SK-N-SH (cell line): Measurements from ENCODE around the gene RHOT1. TPM values are rescaled to one million over a fixed set of nuclear protein-coding genes. Genes with fewer than 3 reads are reported as not detected.
"Not testable (repeated sequence)": the region's sequence is repeated elsewhere in the genome, so short reads cannot be mapped to it uniquely, and the experiment has no call there.

Source experiments
- CTCF ChIA-PET: fragments of 300-600, 350-600 bp; formaldehyde crosslinking; extraction: SDS; loops from one replicate; lab custom pipeline; 2021; lab: Yijun Ruan, JAX
- POLR2A ChIA-PET: fragments of 350-600 bp; sonication (Branson Sonifier 250); formaldehyde crosslinking; extraction: SDS; loops from one replicate; lab custom pipeline; 2020; ENCODE audit warnings: antibody characterized with exemption, inconsistent platforms; lab: Yijun Ruan, JAX
- DNase-seq: peaks from one replicate; pipeline ENCODE4 v3.0.0; 2012
- H2AFZ ChIP-seq: fragments of 200-600 bp; sonication (generic); 2 replicates; pipeline ENCODE4 v1.8.1; 2016; ENCODE audit warnings: antibody characterized with exemption, mild to moderate bottlenecking, low read depth
- H3F3A ChIP-seq: fragments of 200-600 bp; sonication (generic); replicated peaks from 2 replicates; pipeline ENCODE3; 2016; ENCODE audit warnings: antibody characterized with exemption, mild to moderate bottlenecking; ENCODE audit not compliant: insufficient read depth
- H3K27ac ChIP-seq, 2 experiments: fragments of 200-500 bp in 1 of 2; fragments of 200-600 bp in 1 of 2; sonication (Bioruptor generic) in 1 of 2; sonication (generic), shearing (Covaris generic) in 1 of 2; 2 replicates each; pipeline versions ENCODE4 v1.5.1 to v1.6.1; 2014 to 2016; ENCODE audit warnings: low read depth in 2 of 2, inconsistent platforms in 1 of 2, low read length in 1 of 2, mild to moderate bottlenecking in 1 of 2, mixed read lengths in 1 of 2
- H3K27me3 ChIP-seq: fragments of 200-600 bp; sonication (generic), shearing (Covaris generic); 2 replicates; pipeline ENCODE4 v1.6.1; 2016; ENCODE audit warnings: mixed run types; ENCODE audit not compliant: insufficient read depth
- H3K36me3 ChIP-seq, 2 experiments: fragments of 200-500 bp in 1 of 2; fragments of 200-600 bp in 1 of 2; sonication (Bioruptor generic) in 1 of 2; sonication (generic) in 1 of 2; replicated peaks in 1 of 2; 2 replicates each; pipeline versions ENCODE3 to v1.5.1; 2014 to 2016; ENCODE audit warnings: low read length in 1 of 2, mild to moderate bottlenecking in 1 of 2; ENCODE audit not compliant: insufficient read depth in 2 of 2, control insufficient read depth in 1 of 2
- H3K4me1 ChIP-seq, 2 experiments: fragments of 200-500 bp in 1 of 2; fragments of 200-600 bp in 1 of 2; sonication (Bioruptor generic) in 1 of 2; sonication (generic), shearing (Covaris generic) in 1 of 2; 2 replicates each; pipeline versions ENCODE4 v1.5.1 to v1.6.1; 2014 to 2016; ENCODE audit warnings: low read depth in 1 of 2, low read length in 1 of 2, mixed run types in 1 of 2; ENCODE audit not compliant: insufficient read depth in 2 of 2, control insufficient read depth in 1 of 2
- H3K4me2 ChIP-seq: fragments of 200-600 bp; sonication (generic), shearing (Covaris generic); 2 replicates; pipeline ENCODE4 v1.6.1; 2017; ENCODE audit warnings: mixed run types
- H3K4me3 ChIP-seq, 2 experiments: fragments of 200-500 bp in 1 of 2; fragments of 200-600 bp in 1 of 2; sonication (Bioruptor generic) in 1 of 2; sonication (generic), shearing (Covaris generic) in 1 of 2; 2 replicates each; pipeline versions ENCODE4 v1.5.1 to v1.8.1; 2014 to 2016; ENCODE audit warnings: low read depth in 2 of 2, inconsistent platforms in 1 of 2, low read length in 1 of 2, mild to moderate bottlenecking in 1 of 2, mixed read lengths in 1 of 2, moderate library complexity in 1 of 2
- H3K79me2 ChIP-seq: fragments of 200-600 bp; sonication (generic); 2 replicates; pipeline ENCODE4 v1.8.1; 2017; ENCODE audit warnings: mild to moderate bottlenecking; ENCODE audit not compliant: insufficient read depth
- H3K9ac ChIP-seq: fragments of 200-600 bp; sonication (generic); 2 replicates; pipeline ENCODE4 v1.6.1; 2017; ENCODE audit warnings: mixed run types
- H3K9me2 ChIP-seq: fragments of 200-600 bp; sonication (generic); 2 replicates; pipeline ENCODE4 v1.6.1; 2017; ENCODE audit warnings: mixed run types
- H3K9me3 ChIP-seq: fragments of 200-600 bp; sonication (generic); 2 replicates; pipeline ENCODE4 v1.6.1; 2017; ENCODE audit warnings: mixed run types, mild to moderate bottlenecking, moderate library complexity
- H4K20me1 ChIP-seq: fragments of 200-600 bp; sonication (generic); 2 replicates; pipeline ENCODE4 v1.6.1; 2017; ENCODE audit warnings: mild to moderate bottlenecking, mixed run types; ENCODE audit not compliant: insufficient read depth
- CTCF ChIP-seq: fragments of 200-600 bp; sonication (generic); IDR thresholded peaks from 2 replicates; pipeline ENCODE4 v1.6.1; 2017; ENCODE audit warnings: antibody characterized with exemption, mild to moderate bottlenecking, moderate library complexity
- FOSL2 ChIP-seq: IDR thresholded peaks from 2 replicates; pipeline ENCODE4 v1.4.0; 2012; ENCODE audit warnings: low read depth, mild to moderate bottlenecking, moderate library complexity, borderline replicate concordance
- FOXM1 ChIP-seq: IDR thresholded peaks from 2 replicates; pipeline ENCODE4 v1.4.0; 2012; ENCODE audit warnings: low read depth, mild to moderate bottlenecking
- GATA2 ChIP-seq: sonication (generic); formaldehyde crosslinking; IDR thresholded peaks from 2 replicates; pipeline ENCODE4 v1.5.0; 2020; ENCODE audit warnings: mild to moderate bottlenecking, missing genetic modification reagents
- JUND ChIP-seq: IDR thresholded peaks from 2 replicates; pipeline ENCODE4 v1.4.0; 2012
- MXI1 ChIP-seq: IDR thresholded peaks from 2 replicates; pipeline ENCODE4 v1.6.1; 2012; ENCODE audit warnings: mild to moderate bottlenecking, low read depth, low read length, improper control_type of control experiment
- NFIC ChIP-seq: IDR thresholded peaks from 2 replicates; pipeline ENCODE4 v1.4.0; 2012; ENCODE audit warnings: borderline replicate concordance
- NRF1 ChIP-seq: IDR thresholded peaks from 2 replicates; pipeline ENCODE4 v1.6.1; 2012; ENCODE audit warnings: low read depth, mild to moderate bottlenecking, low read length
- PBX3 ChIP-seq: IDR thresholded peaks from 2 replicates; pipeline ENCODE4; 2012
- RAD21 ChIP-seq: IDR thresholded peaks from 2 replicates; pipeline ENCODE4 v1.6.1; 2012; ENCODE audit warnings: mild to moderate bottlenecking, low read length
- RFX5 ChIP-seq: IDR thresholded peaks from 2 replicates; pipeline ENCODE4 v1.6.1; 2012; ENCODE audit warnings: mild to moderate bottlenecking, improper control_type of control experiment, low read length
- RXRA ChIP-seq: IDR thresholded peaks from 2 replicates; pipeline ENCODE4 v1.4.0; 2012; ENCODE audit warnings: low read depth, mild to moderate bottlenecking, borderline replicate concordance
- SMC3 ChIP-seq: IDR thresholded peaks from 2 replicates; pipeline ENCODE4 v1.6.1; 2012; ENCODE audit warnings: low read depth, low read length, improper control_type of control experiment
- TAF1 ChIP-seq: IDR thresholded peaks from 2 replicates; pipeline ENCODE4 v1.6.1; 2012; ENCODE audit warnings: low read depth, mild to moderate bottlenecking, low read length, moderate library complexity, borderline replicate concordance
- TEAD4 ChIP-seq: IDR thresholded peaks from 2 replicates; pipeline ENCODE4 v1.4.0; 2012; ENCODE audit warnings: mild to moderate bottlenecking, borderline replicate concordance; ENCODE audit not compliant: insufficient read depth
- YY1 ChIP-seq: IDR thresholded peaks from 2 replicates; pipeline ENCODE4 v1.4.0; 2012; ENCODE audit warnings: low read depth, mild to moderate bottlenecking
- ZBTB33 ChIP-seq: IDR thresholded peaks from 2 replicates; pipeline ENCODE4 v1.4.0; 2012; ENCODE audit warnings: low read depth, borderline replicate concordance
- WGBS: methylation state at CpG from one replicate; pipeline ENCODE4 v1.1.6; 2017; ENCODE audit warnings: low lambda C conversion rate; 5-methylcytosine and 5-hydroxymethylcytosine counted together
- polyA plus RNA-seq, 3 experiments: library from polyadenylated mRNA; depleted of rRNA; stranded (reverse); fragments of >200 nt; gene quantifications; 2 replicates each; pipeline ENCODE4 v1.2.3, GENCODE V29; 2012
- TF ChIP-seq, protein P1 (sequence below): IDR thresholded peaks from 2 replicates; pipeline ENCODE4 v1.4.0; 2012; ENCODE audit warnings: low read depth

RHOT1 gene
- polyA plus RNA-seq, 1 of the 3 experiments (the other 2 are of a cell fraction) = 25.0 TPM

GRCh38 chr17:32114536-32114935 lies 27.8 kb upstream of the RHOT1 start:
- H3K79me2 ChIP-seq = no peaks in the 10 kb centered on the region
- POLR2A ChIA-PET = no interaction called here
- no peaks in the 10 kb centered on the region; the same call in 1 of the 2 replicates for H3K27me3 ChIP-seq
- no peaks in the 10 kb centered on the region for H3K9me2 ChIP-seq
- H3K36me3 ChIP-seq = no peaks in the 10 kb centered on the region
- DNase-seq = no peak
- no peak overlapping the region for H3K4me3 ChIP-seq
- no peak overlapping the region for H3K27ac ChIP-seq
- H3F3A ChIP-seq = no peaks in the 10 kb centered on the region
- no peak overlapping the region for H3K9ac ChIP-seq
- H4K20me1 ChIP-seq = no peaks in the 10 kb centered on the region
- no peaks in the 10 kb centered on the region for H3K9me3 ChIP-seq
- 80% methylated on average over 4 of the region's 4 CpGs for WGBS
- TF ChIP-seq MXI1 (no peak), NRF1 (no peak), FOXM1 (no peak), NFIC (no peak), TEAD4 (no peak), FOSL2 (no peak), GATA2 (CRISPR knock-in tag) (no peak), RFX5 (no peak), CTCF (no peak), RAD21 (no peak)
- TF ChIP-seq, protein P1, sequence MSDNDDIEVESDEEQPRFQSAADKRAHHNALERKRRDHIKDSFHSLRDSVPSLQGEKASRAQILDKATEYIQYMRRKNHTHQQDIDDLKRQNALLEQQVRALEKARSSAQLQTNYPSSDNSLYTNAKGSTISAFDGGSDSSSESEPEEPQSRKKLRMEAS = no peak
- TF ChIP-seq, all 33 proteins: peak for 0
- no peak overlapping the region for H3K4me2 ChIP-seq
- CTCF ChIA-PET = no interaction called here
- H3K4me1 ChIP-seq = peaks cover 0 to 10% of the 10 kb centered on the region in 2 experiments; a peak in 1 of 4 replicates
- H2AFZ ChIP-seq = no peak overlapping the region

DNA sequence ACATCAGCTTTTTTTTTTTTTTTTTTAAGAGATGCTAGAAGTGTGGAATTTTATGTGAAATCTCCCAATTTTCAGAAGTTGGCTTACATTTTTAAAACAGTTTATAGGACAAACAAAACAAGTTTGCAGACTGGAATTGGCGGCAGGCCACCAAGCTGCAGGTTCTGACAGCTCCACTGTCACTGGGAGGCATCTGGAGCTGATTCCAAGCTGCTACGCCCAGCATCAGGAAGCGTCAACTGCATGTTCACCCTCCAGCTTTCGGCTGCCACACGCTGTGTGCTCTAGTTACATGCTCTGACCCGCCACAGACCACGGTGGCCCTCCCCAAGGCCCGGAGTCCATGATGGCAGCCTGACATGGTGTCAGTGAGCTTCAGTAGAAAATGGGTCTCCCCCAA lies 26.8 kb upstream of the RHOT1 start:
- H3F3A ChIP-seq, H2AFZ ChIP-seq, H3K27ac ChIP-seq, H3K36me3 ChIP-seq, POLR2A ChIA-PET, H4K20me1 ChIP-seq, H3K9me2 ChIP-seq, H3K9me3 ChIP-seq, DNase-seq, H3K4me2 ChIP-seq, H3K4me3 ChIP-seq, H3K9ac ChIP-seq, H3K79me2 ChIP-seq, H3K27me3 ChIP-seq: not testable (repeated sequence)
- CTCF ChIA-PET = interaction anchor here (0.7 to 1.3 kb wide), 2 partner anchors 14 to 27 kb away, joined by 3 read pairs; partner anchors contain the start of gene RHOT1
- peaks cover 0 to 15% of the 10 kb centered on the region in 2 experiments; a peak in 1 of 4 replicates for H3K4me1 ChIP-seq
- 98% methylated on average over 7 of the region's 8 CpGs for WGBS

- Histone ChIP-seq H3K27me3 (no peaks in the 10 kb centered on the region; the same call in 1 of the 2 replicates), H3K36me3 (no peaks in the 10 kb centered on the region), H3K4me2 (no peak overlapping the region), H2AFZ (no peak overlapping the region), H3K79me2 (no peaks in the 10 kb centered on the region), H3K9me2 (no peaks in the 10 kb centered on the region), H4K20me1 (no peaks in the 10 kb centered on the region), H3K9ac (no peak overlapping the region), H3K9me3 (no peaks in the 10 kb centered on the region), H3K27ac (no peak overlapping the region), H3F3A (no peaks in the 10 kb centered on the region), H3K4me3 (no peak overlapping the region), H3K4me1 (peaks cover 0 to 5% of the 10 kb centered on the region in 2 experiments; a peak in 1 of 4 replicates)
- CTCF ChIA-PET = no interaction called here
- DNase-seq = no peak
- POLR2A ChIA-PET = no interaction called here
- 78% methylated on average over 2 of the region's 2 CpGs for whole genome bisulfite sequencing
- no peak for TF ChIP-seq NRF1
- TF ChIP-seq RXRA = no peak
- no peak for TF ChIP-seq GATA2 (CRISPR knock-in tag)
- no peak for TF ChIP-seq YY1
- TF ChIP-seq PBX3 = no peak
- TF ChIP-seq NFIC = no peak
- TF ChIP-seq JUND = no peak
- TF ChIP-seq TAF1 = no peak
- no peak for TF ChIP-seq FOXM1
- no peak for TF ChIP-seq SMC3
- TF ChIP-seq, protein P1 = no peak
- TF ChIP-seq ZBTB33 = no peak
Observed at GRCh38 chr17:32116937-32117336, 25.4 kb upstream of the RHOT1 start.
